GM12873 (cell line): ENCODE results near the gene KRT15.

Source experiments
- TF ChIP-seq, protein P1 (sequence below): IDR thresholded peaks from 2 replicates; pipeline ENCODE4 v1.5.1; 2012; ENCODE audit warnings: low read depth, mild to moderate bottlenecking, moderate library complexity, low read length, control low read depth; ENCODE audit not compliant: insufficient read depth; ENCODE audit errors: missing control alignments

The KRT15 gene

DNA sequence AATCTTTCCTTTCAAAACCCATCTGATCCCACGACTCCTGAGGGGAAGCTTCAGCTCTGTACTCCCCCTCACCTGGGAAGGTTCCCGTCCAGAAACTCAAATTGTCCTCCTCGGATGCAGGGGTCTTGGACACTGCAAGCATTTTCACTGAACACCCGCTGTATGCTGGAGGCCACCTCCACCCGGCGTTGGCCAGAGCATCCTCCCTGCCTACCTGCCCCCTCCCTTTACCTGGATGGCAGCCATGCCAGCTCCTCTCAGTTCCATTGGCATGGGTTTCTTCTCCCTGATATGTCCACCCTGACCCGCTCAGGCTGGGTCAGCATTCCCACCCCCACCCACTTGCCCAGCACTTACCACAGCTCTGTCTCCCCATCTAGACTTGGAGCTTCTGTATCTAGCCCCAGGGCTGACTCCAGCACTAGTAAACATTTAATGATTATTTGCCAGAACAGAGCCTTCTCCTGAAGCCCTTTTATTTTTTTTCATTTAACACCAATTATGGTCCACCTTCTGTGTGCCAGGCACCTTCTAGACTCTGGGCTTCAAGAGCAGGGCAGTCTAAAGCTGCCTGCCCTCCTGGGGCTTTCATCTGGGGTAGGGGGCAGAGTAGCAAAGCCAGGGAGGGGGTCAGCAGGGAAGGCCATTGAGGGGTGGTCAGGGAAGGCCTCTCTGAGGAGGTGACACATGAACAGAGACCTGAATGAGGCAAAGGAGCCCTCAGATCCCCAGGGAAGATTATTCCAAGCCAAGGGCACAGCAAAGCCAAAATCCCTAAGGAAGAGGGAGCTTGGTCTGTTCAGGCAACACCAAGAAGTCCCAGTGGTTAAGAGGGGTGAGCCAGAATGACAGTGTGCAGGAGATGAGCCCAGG is 18.3 kb upstream of the KRT15 start:
- TF ChIP-seq, protein P1, sequence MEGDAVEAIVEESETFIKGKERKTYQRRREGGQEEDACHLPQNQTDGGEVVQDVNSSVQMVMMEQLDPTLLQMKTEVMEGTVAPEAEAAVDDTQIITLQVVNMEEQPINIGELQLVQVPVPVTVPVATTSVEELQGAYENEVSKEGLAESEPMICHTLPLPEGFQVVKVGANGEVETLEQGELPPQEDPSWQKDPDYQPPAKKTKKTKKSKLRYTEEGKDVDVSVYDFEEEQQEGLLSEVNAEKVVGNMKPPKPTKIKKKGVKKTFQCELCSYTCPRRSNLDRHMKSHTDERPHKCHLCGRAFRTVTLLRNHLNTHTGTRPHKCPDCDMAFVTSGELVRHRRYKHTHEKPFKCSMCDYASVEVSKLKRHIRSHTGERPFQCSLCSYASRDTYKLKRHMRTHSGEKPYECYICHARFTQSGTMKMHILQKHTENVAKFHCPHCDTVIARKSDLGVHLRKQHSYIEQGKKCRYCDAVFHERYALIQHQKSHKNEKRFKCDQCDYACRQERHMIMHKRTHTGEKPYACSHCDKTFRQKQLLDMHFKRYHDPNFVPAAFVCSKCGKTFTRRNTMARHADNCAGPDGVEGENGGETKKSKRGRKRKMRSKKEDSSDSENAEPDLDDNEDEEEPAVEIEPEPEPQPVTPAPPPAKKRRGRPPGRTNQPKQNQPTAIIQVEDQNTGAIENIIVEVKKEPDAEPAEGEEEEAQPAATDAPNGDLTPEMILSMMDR, result no peak

DNA sequence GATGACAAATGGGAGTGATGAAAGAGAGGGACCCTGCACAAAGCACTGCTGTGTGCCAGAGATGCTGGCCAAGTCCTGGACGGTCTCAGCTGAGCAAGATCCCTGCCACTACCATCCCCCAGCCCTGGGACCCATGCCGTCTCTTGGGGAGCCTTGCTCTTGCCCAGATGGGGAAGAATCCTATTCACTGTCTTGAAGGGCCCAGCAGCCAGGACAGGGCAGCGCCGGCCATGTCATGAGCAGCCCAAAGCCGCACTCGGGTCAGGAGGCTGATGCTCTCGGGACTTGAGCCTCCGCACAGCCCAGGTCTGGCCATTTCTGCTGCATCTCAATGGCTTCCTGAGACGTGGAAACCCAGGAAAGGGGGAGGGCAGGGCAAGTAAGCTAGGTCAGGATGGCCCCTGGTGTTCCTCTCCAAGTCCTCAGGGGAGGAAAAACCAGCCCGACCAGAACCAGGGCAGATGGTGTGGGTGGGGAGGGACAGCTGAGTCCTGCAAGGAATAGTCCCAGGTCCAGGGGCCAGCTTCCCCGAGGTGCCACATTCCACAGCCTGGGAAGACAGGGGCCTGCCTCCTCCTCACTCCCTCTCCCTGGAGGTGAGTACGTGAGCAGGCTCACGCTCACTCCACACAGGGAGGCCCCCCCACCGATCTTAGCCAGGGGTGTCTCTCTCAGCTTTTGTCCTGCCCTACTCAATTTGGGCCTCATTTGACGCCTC is 17.2 kb upstream of the KRT15 start:
- TF ChIP-seq, protein P1, result no peak

DNA sequence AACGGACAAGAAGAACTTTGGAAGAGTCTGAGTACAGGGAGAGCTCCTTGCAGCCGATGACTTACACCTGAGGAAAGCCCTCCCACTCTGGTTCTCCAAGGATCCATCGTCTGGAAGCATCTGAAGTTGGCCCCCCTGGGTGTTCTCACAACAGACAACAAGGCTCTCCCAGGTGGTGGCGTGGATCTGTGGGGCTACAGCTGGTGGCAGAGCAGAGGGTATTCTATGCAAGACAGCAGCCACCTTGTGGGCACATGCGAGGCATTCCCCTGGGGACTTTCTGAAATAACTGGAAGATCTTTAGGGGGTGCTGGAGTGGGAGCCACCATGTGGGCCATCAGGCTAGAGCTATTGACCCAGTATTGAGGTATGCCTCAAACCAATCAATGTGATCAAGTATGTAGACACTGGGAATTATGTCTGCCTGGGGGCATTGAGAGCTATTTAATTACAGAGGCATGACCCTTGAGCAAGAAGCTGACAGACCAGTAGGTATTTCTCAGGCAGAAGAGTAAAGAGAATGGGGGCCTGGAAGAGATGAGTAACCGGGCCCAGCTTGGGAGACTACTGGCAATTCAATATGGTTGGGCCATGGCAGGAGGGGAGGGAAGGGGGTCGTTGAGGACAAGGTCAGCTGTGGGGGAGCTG is 16.3 kb upstream of the KRT15 start:
- TF ChIP-seq, protein P1, result no peak

DNA sequence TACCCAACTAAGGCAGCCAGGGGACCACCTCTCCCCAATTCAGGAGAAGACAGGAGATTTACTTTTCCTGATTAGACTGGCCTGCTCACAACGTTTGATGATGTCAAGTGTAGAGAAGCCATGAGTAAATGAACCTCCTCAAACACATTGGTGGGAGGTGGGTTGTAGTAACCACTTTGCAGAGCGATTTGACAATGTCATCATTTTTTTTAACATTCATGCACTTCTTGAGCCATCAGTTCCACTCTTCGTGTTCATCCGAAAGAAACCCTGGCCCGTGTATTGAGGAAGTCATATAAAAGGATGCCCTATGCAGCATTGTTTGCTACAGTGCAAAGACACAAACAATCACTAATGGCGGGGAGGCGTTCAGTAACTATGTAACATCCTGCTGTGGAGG is 14.9 kb upstream of the KRT15 start:
- TF ChIP-seq, protein P1, result no peak

DNA sequence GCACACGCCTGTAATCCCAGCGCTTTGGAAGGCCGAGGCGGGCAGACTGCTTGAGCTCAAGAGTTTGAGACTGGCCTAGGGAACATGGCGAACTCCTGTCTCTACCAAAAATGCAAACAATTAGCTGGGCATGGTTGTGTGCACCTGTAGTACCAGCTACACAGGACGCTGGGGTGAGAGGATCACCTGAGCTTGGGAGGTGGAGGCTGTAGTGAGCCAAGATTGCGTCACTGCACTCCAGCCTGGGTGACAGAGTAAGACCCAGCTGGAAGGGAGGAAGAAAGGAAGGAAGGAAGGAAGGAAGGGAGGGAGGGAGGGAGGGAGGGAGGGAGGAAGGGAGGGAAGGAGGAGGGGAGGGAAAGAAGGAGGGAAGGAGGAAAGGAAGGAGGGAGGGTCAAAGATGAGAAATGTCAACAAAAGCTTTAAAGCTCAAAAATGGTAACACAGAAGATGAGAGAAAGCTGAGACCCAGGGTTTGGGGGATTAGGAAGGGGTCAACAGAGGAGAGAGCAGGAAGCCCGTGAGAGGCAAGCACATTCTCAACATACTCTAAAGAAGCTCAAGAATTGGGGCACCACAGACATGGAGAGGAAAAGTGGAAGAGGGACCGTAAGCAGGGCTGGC is 14.4 kb upstream of the KRT15 start:
- TF ChIP-seq, protein P1, result no peak

DNA sequence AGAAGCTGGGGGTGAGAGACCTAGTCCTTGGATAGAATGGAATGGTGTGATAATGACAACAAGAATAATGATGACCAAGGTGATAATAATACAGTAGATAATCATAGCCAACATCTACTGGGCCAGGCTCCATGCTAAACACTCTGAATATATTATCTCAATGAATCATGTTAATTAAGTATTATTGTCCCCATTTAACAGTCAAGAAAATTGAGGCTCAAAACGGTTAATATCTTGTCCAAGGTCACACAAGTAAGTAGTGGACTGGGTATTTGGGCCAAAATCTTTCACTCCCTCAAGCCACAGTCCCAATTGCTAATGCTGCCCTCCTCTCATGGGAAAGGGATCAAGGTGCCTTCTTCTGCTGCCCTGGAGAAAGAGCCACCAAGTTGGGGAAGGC is 13.3 kb upstream of the KRT15 start:
- TF ChIP-seq, protein P1, result no peak
